A549 treated with AZD9567 at 1 μM for 4 hours (cell line): Measurements from ENCODE around the gene TLCD1. TPM values are rescaled to one million over a fixed set of nuclear protein-coding genes. Genes with fewer than 3 reads are reported as not detected.

Source experiments
- total RNA-seq: library from RNA; stranded (reverse); fragments of 200-300 nt; extraction: Qiagen RNA extraction; gene quantifications from 5 replicates; pipeline ENCODE4 v1.2.3, GENCODE V29; 2022; ENCODE audit not compliant: insufficient read depth

TLCD1 gene
- total RNA-seq, result 23.6 to 50.7 TPM (median 44.7 TPM) in 5 replicates

GRCh38 chr17:28726226-28726626, at the start of gene TLCD1:
Gene TLCD1 (minus strand): TSS chr17:28726233. CDS start chr17:28726097, 136 bp downstream.

GRCh38 chr17:28743243-28744103, 17.4 kb upstream of the TLCD1 start, which contains the start of gene TRAF4:
Gene TRAF4 (plus strand): TSS chr17:28744011. CDS start chr17:28744113, 102 bp downstream.

GRCh38 chr17:28728364-28729200, 2.5 kb upstream of the TLCD1 start, which contains the start of gene NEK8:
Gene NEK8 (plus strand): TSS chr17:28728788. CDS start chr17:28728814, 26 bp downstream.

GRCh38 chr17:28717578-28718332, 8.3 kb downstream of the TLCD1 start, which contains the start of gene RAB34:
Gene RAB34 (minus strand): TSS chr17:28717868. CDS start chr17:28717266, 602 bp downstream.

GRCh38 chr17:28711723-28712031, 14.4 kb downstream of the TLCD1 start, which contains the start of gene PROCA1:
Gene PROCA1 (minus strand): TSS chr17:28711888. CDS start chr17:28711660, 228 bp downstream.

Other genes starting within 250 kb of the TLCD1 start
- gene FOXN1, start 219.9 kb downstream of the TLCD1 start, total RNA-seq, result 0.03 TPM in 1 of 5 replicates, not detected in the others
- 27.2 to 39.1 TPM (median 33.2 TPM) in 5 replicates for gene UNC119, start 173.6 kb downstream of the TLCD1 start, total RNA-seq
- 46.8 to 62.9 TPM (median 60.3 TPM) in 5 replicates for gene PIGS, start 154.7 kb downstream of the TLCD1 start, total RNA-seq
- 2.1 to 2.7 TPM (median 2.5 TPM) in 5 replicates for gene ALDOC, start 149.3 kb downstream of the TLCD1 start, total RNA-seq
- 69.9 to 80.7 TPM (median 71.9 TPM) in 5 replicates for gene SPAG5, start 127.2 kb downstream of the TLCD1 start, total RNA-seq
- 1.1 to 4.9 TPM (median 4.1 TPM) in 5 replicates for gene RSKR, start 112.0 kb downstream of the TLCD1 start, total RNA-seq
- gene BLTP2, start 81.1 kb downstream of the TLCD1 start, total RNA-seq, result 46.5 to 62.0 TPM (median 59.7 TPM) in 5 replicates
- 83.7 to 94.3 TPM (median 89.3 TPM) in 5 replicates for gene SDF2, start 64.3 kb downstream of the TLCD1 start, total RNA-seq
- gene SUPT6H, start 64.0 kb downstream of the TLCD1 start, total RNA-seq, result 66.6 to 77.0 TPM (median 73.8 TPM) in 5 replicates
- gene PROCA1, start 14.3 kb downstream of the TLCD1 start, total RNA-seq, result 1.2 to 1.7 TPM (median 1.5 TPM) in 4 of 5 replicates, not detected in the other
- gene RAB34, start 8.4 kb downstream of the TLCD1 start, total RNA-seq, result 212 to 240 TPM (median 228 TPM) in 5 replicates
- gene RPL23A, start 6.2 kb downstream of the TLCD1 start, total RNA-seq, result 2,109 to 2,400 TPM (median 2,196 TPM) in 5 replicates
- gene NEK8, start 2.6 kb upstream of the TLCD1 start, total RNA-seq, result 4.0 to 4.9 TPM (median 4.6 TPM) in 5 replicates
- 40.7 to 94.4 TPM (median 89.2 TPM) in 5 replicates for gene TRAF4, start 17.8 kb upstream of the TLCD1 start, total RNA-seq
- 33.2 to 37.0 TPM (median 33.6 TPM) in 5 replicates for gene FAM222B, start 116.6 kb upstream of the TLCD1 start, total RNA-seq
- gene ERAL1, start 128.8 kb upstream of the TLCD1 start, total RNA-seq, result 81.5 to 89.7 TPM (median 85.7 TPM) in 5 replicates
- gene FLOT2, start 171.5 kb upstream of the TLCD1 start, total RNA-seq, result 79.9 to 87.3 TPM (median 83.6 TPM) in 5 replicates
- 6.2 to 6.8 TPM (median 6.3 TPM) in 4 of 5 replicates, not detected in the other for gene DHRS13, start 176.8 kb upstream of the TLCD1 start, total RNA-seq
- gene PHF12, start 225.3 kb upstream of the TLCD1 start, total RNA-seq, result 30.5 to 32.4 TPM (median 31.5 TPM) in 5 replicates